ENCODE measurements around the gene BROX.

BROX gene

GRCh38 chr1:222784371-222784770, 72.0 kb downstream of the BROX start:
- H3K4me1 ChIP-seq (ENCODE audit: insufficient read depth, low read length), result peaks cover 6% of the 10 kb centered on the region
- H3K27me3 ChIP-seq (ENCODE audit: control insufficient read depth in 1 of 2, insufficient read depth in 2 of 2, low read length in 2 of 2), result no peaks in the 10 kb centered on the region
- H3K9me3 ChIP-seq (ENCODE audit: low read length), result no peaks in the 10 kb centered on the region
- no peak overlapping the region for H3K27ac ChIP-seq (ENCODE audit: low read depth, low read length)
- H3K4me3 ChIP-seq (ENCODE audit: low read depth in 1 of 2, low read length in 2 of 2), result no peak overlapping the region
- H3K9ac ChIP-seq (ENCODE audit: low read length), result no peak overlapping the region
- no peaks in the 10 kb centered on the region for H3K36me3 ChIP-seq (ENCODE audit: insufficient read depth, low read length)

All from muscle layer of colon (tissue), 2 donors.